GM13977 (cell line): Measurements from ENCODE around the gene SYCP2L.
"Not testable (repeated sequence)": the region's sequence is repeated elsewhere in the genome, so short reads cannot be mapped to it uniquely, and the experiment has no call there.

Experiments
- DNase-seq: peaks from one replicate; pipeline ENCODE4 v3.0.0; 2012; ENCODE audit warnings: low spot score
- CTCF ChIP-seq: IDR thresholded peaks from 2 replicates; pipeline ENCODE4 v1.5.1; 2012; ENCODE audit warnings: mild to moderate bottlenecking, control low read depth; ENCODE audit not compliant: insufficient read depth; ENCODE audit errors: extremely low read depth, missing control alignments
- in situ Hi-C: fragments of 300-500 bp; cut with MboI; formaldehyde crosslinking; loops from one replicate; pipeline ENCODE4 v1.12.0; 2022; ENCODE audit warnings: low sequenced_read_pairs, low pct_unique_long_range_greater_than_20kb, mixed read lengths, inconsistent platforms; ENCODE audit not compliant: unreplicated experiment

Gene SYCP2L

GRCh38 chr6:10977231-10977968 lies 90.5 kb downstream of the SYCP2L start:
- no peak for DNase-seq
- in situ Hi-C loops = no loop called here
- TF ChIP-seq CTCF = no peak

- no peak for TF ChIP-seq CTCF
- DNase-seq = no peak
- in situ Hi-C loops = no loop called here
Observed at GRCh38 chr6:10979603-10980002, 92.8 kb downstream of the SYCP2L start.

- in situ Hi-C loops = no loop called here
- no peak for DNase-seq
Observed at GRCh38 chr6:10981409-10981808, 94.6 kb downstream of the SYCP2L start.

GRCh38 chr6:10984959-10985358 lies 98.1 kb downstream of the SYCP2L start:
- in situ Hi-C loops, DNase-seq: not testable (repeated sequence)

More at GRCh38 chr6:10981409-10981808, 94.6 kb downstream of the SYCP2L start:
- TF ChIP-seq CTCF = no peak

- in situ Hi-C loops = no loop called here
- TF ChIP-seq CTCF = no peak
- DNase-seq = no peak
Observed at GRCh38 chr6:10989587-10989986, 102.7 kb downstream of the SYCP2L start.

GRCh38 chr6:10991115-10991514 lies 104.3 kb downstream of the SYCP2L start:
- in situ Hi-C loops = no loop called here
- no peak for DNase-seq
- TF ChIP-seq CTCF = no peak

- DNase-seq = no peak
- no peak for TF ChIP-seq CTCF
- in situ Hi-C loops = no loop called here
Observed at GRCh38 chr6:10993896-10994295, 107.0 kb downstream of the SYCP2L start.
